Esophagus mucosa (tissue), 1 donor: ENCODE measurements around the gene HBD. TPM values are rescaled to one million over a fixed set of nuclear protein-coding genes. Genes with fewer than 3 reads are reported as not detected.

ENCODE experiments used
- total RNA-seq: library from RNA; stranded (reverse); gene quantifications from one replicate; pipeline ENCODE4 v1.2.4, GENCODE V29; 2023
- donor health status: DM: yes; HTN: yes; CAD: no.

HBD gene
- total RNA-seq, 1 donor from 2014 or later: not detected

Other genes with a start within 250 kb of the HBD start
- not detected for gene OR51L1, start 239.6 kb downstream of the HBD start, total RNA-seq
- gene OR52J3, start 188.0 kb downstream of the HBD start, total RNA-seq: not detected
- not detected for gene OR52E2, start 174.9 kb downstream of the HBD start, total RNA-seq
- not detected for gene OR52E1, start 164.9 kb downstream of the HBD start, total RNA-seq
- not detected for gene OR52A5, start 96.1 kb downstream of the HBD start, total RNA-seq
- gene OR52A1, start 79.7 kb downstream of the HBD start, total RNA-seq: not detected
- not detected for gene OR51V1, start 33.8 kb downstream of the HBD start, total RNA-seq
- gene HBB, start 7.4 kb downstream of the HBD start, total RNA-seq: 20.2 TPM
- gene HBG1, start 15.4 kb upstream of the HBD start, total RNA-seq: not detected
- gene HBG2, start 20.3 kb upstream of the HBD start, total RNA-seq: not detected
- gene HBE1, start 35.5 kb upstream of the HBD start, total RNA-seq: not detected
- not detected for gene OR51B4, start 67.5 kb upstream of the HBD start, total RNA-seq
- gene OR51B2, start 89.8 kb upstream of the HBD start, total RNA-seq: not detected
- not detected for gene OR51B5, start 109.0 kb upstream of the HBD start, total RNA-seq
- not detected for gene OR51B6, start 117.0 kb upstream of the HBD start, total RNA-seq
- not detected for gene OR51M1, start 149.3 kb upstream of the HBD start, total RNA-seq
- gene OR51Q1, start 187.6 kb upstream of the HBD start, total RNA-seq: not detected
- gene OR51I1, start 207.0 kb upstream of the HBD start, total RNA-seq: not detected
- not detected for gene OR51I2, start 214.8 kb upstream of the HBD start, total RNA-seq